IPS DF 6.9 (cell line): Measurements from ENCODE around the gene CST6.

Source experiments
- DNase-seq: peaks from one replicate; pipeline ENCODE4 v3.0.0-alpha.2; 2013; ENCODE audit warnings: low read depth, low spot score
- H3K27ac ChIP-seq: one replicate; pipeline ENCODE4 v1.5.1; 2013; ENCODE audit warnings: low read length, control low read depth
- H3K27me3 ChIP-seq: 2 replicates; pipeline ENCODE4 v1.6.1; 2013; ENCODE audit warnings: mild to moderate bottlenecking, low read length; ENCODE audit not compliant: control insufficient read depth, insufficient read depth
- H3K36me3 ChIP-seq: 2 replicates; pipeline ENCODE4 v1.6.1; 2013; ENCODE audit warnings: low read length; ENCODE audit not compliant: control insufficient read depth, insufficient read depth
- H3K4me1 ChIP-seq: 2 replicates; pipeline ENCODE4 v1.6.1; 2013; ENCODE audit warnings: low read length; ENCODE audit not compliant: control insufficient read depth, insufficient read depth
- H3K4me3 ChIP-seq: 2 replicates; pipeline ENCODE4 v1.5.1; 2013; ENCODE audit warnings: mild to moderate bottlenecking, low read length
- H3K9me3 ChIP-seq: 2 replicates; pipeline ENCODE4 v1.6.1; 2013; ENCODE audit warnings: low read length, inconsistent platforms; ENCODE audit not compliant: control insufficient read depth, insufficient read depth
- WGBS: extraction: QIAGEN DNeasy Blood & Tissue Kit; methylation state at CpG from one replicate; pipeline ENCODE4 v1.1.7; 2013; ENCODE audit warnings: mixed read lengths, missing lambda C conversion rate; ENCODE audit not compliant: insufficient read length, insufficient coverage; 5-methylcytosine and 5-hydroxymethylcytosine counted together

CST6 gene

DNA sequence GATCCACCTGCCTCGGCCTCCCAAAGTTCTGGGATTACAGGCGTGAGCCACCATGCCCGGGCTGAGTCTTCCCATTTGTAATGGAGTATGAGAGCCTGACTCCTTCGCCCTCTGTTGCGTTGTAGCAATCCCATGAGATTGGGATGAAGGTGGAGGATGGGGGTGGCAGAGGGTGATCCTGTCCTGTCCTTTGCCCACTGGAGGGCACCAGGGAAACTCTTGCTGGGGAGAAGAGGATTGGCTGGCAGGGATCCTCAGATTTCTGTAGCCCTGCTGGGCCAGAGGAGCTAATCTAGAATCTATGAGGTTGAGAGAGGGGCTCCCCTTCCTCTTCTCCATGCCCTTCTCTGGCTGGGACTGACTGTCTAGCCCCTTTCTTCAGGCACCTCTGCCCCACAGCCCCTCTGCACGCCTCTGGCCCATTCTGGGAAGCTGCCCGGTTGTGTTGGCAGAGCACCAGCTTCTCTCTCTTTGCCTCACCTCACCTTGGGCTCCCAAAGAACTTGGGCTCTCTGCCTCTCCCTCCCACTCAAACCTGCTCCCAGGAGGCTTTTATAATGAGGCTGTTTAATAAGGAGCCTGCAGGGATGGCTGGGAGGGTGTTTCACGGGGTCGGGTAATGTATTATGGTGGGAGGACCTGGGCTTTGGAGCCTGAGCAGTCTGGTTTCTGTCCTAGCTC, 24.0 kb downstream of the CST6 start:
- H3K4me3 ChIP-seq = no peak overlapping the region
- H3K4me1 ChIP-seq = no peaks in the 10 kb centered on the region
- no peaks in the 10 kb centered on the region for H3K9me3 ChIP-seq
- H3K36me3 ChIP-seq = no peaks in the 10 kb centered on the region
- H3K27me3 ChIP-seq = no peaks in the 10 kb centered on the region; the same call in 1 of the 2 replicates
- no peak overlapping the region for H3K27ac ChIP-seq
- no peak for DNase-seq
- WGBS = no CpG with 5 or more reads among the region's 9 CpGs

DNA sequence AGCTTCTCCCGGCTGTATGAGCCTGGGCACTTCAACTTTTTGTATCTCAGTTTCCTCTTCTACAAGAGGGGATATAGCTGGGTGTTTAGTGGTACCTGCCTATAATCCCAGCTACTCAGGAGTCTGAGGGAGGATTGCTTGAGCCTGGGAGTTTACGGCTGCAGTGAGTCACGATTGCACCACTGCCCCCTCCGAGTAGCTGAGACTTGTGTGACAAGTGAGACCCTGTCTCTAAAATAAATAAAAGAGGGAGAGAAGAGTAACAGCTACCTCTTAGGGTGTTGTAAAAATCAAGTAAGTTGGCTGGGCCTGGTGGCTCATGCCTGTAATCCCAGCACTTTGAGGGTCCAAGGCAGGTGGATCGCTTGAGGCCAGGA, 24.5 kb downstream of the CST6 start:
- Histone ChIP-seq H3K4me3 (no peak overlapping the region), H3K9me3 (no peaks in the 10 kb centered on the region), H3K27me3 (no peaks in the 10 kb centered on the region; the same call in 1 of the 2 replicates), H3K27ac (no peak overlapping the region), H3K36me3 (no peaks in the 10 kb centered on the region), H3K4me1 (no peaks in the 10 kb centered on the region)
- no peak for DNase-seq
- WGBS = no CpG with 5 or more reads among the region's 5 CpGs

DNA sequence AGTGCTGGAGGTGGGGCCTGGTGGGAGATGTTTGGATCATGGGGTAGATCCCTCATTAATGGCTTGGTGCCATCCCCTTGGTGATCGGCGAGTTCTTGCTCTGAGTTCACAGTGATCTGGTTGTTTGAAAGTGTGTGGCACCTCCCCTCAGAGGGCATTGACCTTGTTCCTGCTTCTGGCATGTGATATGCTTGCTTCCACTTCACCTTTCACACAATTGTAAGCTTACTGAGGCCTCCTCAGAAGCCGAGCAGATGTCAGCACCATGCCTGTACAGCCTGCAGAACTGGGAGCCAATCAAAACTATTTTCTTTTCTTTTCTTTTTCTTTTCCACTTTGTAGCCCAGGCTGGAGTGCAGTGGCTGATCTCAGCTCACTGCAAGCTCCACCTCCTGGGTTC, 25.5 kb downstream of the CST6 start:
- DNase-seq = no peak
- Histone ChIP-seq H3K4me3 (no peak overlapping the region), H3K4me1 (no peaks in the 10 kb centered on the region), H3K27ac (no peak overlapping the region), H3K27me3 (no peaks in the 10 kb centered on the region; the same call in 1 of the 2 replicates), H3K9me3 (no peaks in the 10 kb centered on the region), H3K36me3 (no peaks in the 10 kb centered on the region; the same call in 1 of the 2 replicates)
- WGBS = no CpG with 5 or more reads among the region's 3 CpGs

DNA sequence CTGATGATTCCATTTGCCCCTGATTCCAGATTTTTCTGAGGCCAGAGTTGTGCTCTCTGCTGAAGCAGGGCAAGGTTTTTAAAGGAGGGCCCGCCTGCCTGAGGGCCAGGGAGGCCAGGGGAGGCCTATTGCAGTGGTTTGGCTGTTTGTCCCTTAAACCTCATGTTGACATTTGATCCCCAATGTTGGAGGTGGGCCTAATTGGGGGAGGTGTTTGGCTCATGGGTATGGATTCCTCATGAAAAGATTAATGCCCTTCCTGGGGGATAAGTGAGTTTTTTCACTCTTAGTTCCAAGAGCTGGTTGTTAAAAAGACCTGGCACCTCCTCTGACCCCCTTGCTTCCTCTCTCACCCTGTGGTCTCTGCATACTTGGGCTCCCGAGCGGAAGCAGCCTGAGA, 28.0 kb downstream of the CST6 start:
- Histone ChIP-seq H3K27me3 (no peaks in the 10 kb centered on the region; the same call in 1 of the 2 replicates), H3K9me3 (no peaks in the 10 kb centered on the region), H3K4me3 (no peak overlapping the region), H3K36me3 (peaks cover 8% of the 10 kb centered on the region; the same call in 1 of the 2 replicates), H3K4me1 (no peaks in the 10 kb centered on the region; the same call in 1 of the 2 replicates), H3K27ac (no peak overlapping the region)
- no CpG with 5 or more reads among the region's 3 CpGs for WGBS
- no peak for DNase-seq

DNA sequence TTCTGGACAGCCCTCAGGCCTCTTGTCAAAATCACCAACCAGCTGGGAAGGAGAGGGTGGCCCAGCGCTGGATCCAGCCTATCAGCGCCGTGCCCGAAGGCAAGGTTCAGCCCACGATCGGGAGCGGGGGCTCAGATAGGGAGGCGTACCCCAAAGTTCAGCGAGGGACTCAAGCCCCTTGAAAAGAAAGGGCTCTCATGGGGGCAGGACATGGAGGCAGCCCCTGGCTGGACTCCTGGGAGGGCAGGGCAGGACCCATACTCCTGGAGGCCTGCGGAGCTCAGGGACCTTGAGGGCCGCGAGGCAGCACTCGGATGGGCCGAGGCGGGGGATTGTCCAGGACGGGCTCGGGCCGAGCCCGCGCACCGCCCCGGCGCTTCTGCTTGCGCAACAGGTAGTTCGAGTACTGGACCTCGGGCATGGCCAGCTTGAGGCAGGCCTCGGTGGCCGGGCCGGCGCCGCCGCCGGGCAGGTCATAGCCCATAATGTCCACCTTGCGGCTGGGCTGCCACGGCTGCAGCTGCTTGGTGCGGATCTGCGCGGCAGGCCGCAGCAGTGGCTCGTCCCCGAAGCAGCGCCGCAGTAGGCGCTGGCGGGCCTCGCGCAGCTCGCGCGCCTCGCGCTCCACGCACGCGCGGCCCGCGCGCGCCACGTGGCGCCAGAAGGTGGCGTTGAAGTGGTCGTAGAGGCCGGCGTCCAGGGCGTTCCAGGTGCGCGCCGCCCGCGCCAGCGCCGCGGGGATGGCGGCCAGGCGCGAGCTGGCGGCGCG, 30.6 kb downstream of the CST6 start:
- Histone ChIP-seq H3K27me3 (no peaks in the 10 kb centered on the region), H3K4me3 (no peak overlapping the region), H3K4me1 (peaks cover 4% of the 10 kb centered on the region), H3K9me3 (no peaks in the 10 kb centered on the region), H3K36me3 (peaks cover 8% of the 10 kb centered on the region; the same call in 1 of the 2 replicates), H3K27ac (no peak overlapping the region)
- no peak for DNase-seq
- WGBS = no CpG with 5 or more reads among the region's 81 CpGs

DNA sequence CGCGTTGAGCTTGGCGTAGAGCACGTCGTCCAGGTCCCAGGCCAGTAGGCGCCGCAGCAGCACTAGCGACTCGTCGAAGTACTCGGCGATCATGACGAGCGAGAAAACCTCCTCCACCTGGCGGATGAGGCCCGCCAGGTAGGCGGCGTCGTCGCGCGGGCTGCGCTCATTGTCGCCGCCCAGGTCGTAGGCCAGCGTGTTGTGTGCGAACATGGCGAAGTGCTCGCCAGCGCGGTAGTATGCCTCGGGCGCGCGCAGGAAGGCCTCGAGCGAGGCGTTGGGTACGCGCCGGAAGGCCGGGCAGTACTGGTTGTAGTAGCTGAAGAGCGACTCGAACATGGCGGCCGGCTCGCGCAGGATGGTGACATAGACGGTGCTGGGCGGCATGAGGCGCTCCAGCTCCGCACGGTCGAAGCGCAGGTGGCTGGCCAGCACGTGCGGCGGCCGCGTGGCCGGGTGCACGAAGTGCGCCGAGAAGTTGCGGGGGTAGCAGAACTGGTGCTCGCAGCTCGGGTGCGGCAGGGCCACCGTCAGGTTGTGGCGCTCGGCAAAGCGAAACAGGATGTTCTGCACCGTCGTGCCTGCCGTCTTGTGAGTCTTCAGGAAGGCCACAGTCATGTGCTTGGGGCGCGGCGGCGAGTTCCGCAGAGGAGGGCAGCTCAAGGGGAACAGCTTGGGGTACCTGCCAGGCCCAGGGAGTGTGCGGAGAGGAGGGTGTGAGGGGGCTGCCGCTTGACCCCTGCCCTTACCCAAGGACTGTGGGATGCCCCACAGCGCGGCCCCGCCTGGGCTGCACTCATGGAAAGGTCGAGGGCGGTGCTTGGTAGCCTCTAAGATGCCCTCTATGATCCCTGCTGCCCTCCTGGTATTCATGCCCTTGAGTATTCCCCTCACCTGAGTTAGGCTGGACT, 31.4 kb downstream of the CST6 start:
- Histone ChIP-seq H3K4me3 (no peak overlapping the region), H3K36me3 (peaks cover 8% of the 10 kb centered on the region; the same call in 1 of the 2 replicates), H3K27ac (no peak overlapping the region), H3K9me3 (no peaks in the 10 kb centered on the region), H3K27me3 (no peaks in the 10 kb centered on the region), H3K4me1 (peaks cover 4% of the 10 kb centered on the region)
- no peak for DNase-seq
- no CpG with 5 or more reads among the region's 88 CpGs for WGBS

DNA sequence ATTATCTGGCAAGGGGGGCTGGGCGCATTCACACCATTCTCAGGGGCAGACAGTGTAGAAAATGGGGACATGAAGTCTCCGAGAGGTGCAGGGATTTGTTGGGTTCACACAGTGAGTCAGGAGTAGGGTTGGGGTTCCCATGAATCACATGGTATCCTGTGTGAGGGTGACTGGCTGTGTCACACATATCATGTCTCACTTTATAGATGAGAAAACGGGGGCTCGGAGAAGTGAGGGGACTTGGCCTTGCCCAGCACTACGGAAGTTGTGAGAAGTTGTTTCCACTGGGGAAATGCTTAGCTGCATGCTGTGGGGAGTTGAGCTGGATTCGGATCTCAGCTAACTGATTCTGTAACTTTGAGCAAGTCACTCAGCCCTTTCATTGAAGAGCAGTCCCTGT, 32.9 kb downstream of the CST6 start:
- DNase-seq = no peak
- Histone ChIP-seq H3K36me3 (peaks cover 8% of the 10 kb centered on the region; the same call in 1 of the 2 replicates), H3K9me3 (no peaks in the 10 kb centered on the region), H3K27me3 (no peaks in the 10 kb centered on the region), H3K27ac (no peak overlapping the region), H3K4me3 (no peak overlapping the region), H3K4me1 (peaks cover 7% of the 10 kb centered on the region)
- WGBS = no CpG with 5 or more reads among the region's 6 CpGs

DNA sequence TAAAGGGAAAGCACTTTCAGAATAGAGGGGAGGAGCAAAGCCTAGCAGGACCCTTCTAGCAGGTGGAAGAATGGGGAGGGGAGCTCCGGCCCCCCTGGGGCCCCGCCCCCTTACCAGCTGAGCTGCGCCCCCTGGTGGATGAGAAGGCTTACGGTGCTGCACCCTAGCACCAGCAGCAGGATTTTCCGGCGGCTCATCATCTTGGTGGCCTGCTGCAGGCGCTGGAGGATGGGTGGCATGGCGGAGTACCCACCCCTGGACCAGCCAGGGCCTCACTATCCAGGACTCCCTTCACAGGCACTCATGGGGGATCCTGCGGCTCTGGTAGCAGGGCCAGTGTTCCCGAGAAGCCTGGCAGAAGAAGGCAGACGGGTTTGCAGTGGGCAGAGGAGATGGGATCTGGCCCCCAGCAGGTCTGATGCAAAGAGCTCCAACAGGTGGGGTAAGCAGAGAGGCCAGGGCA, 33.4 kb downstream of the CST6 start:
- WGBS = no CpG with 5 or more reads among the region's 11 CpGs
- H3K36me3 ChIP-seq = peaks cover 8% of the 10 kb centered on the region; the same call in 1 of the 2 replicates
- no peak for DNase-seq
- H3K9me3 ChIP-seq = no peaks in the 10 kb centered on the region
- H3K4me1 ChIP-seq = peaks cover 7% of the 10 kb centered on the region
- no peak overlapping the region for H3K27ac ChIP-seq
- no peaks in the 10 kb centered on the region for H3K27me3 ChIP-seq
- no peak overlapping the region for H3K4me3 ChIP-seq

DNA sequence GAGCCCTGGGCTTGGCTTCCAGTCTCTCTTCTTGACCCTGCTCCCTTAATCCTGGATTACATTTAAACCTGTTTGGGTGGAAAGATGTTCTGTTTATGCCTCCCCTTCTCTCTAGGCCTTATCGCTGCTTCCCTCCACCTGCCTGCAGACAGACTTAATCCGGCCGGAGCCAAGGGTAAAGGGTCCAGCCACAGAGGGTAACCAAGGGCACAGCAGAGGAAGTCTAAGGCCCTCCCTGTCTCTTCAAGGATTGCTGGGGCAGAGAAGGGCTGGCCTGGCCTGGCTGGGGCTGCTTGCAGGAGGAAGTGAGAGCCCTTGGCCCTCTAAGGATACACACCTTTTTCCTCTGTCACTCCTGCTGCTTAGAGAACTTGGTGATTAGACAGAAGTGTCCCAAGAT, 35.1 kb downstream of the CST6 start:
- H3K9me3 ChIP-seq = no peaks in the 10 kb centered on the region
- WGBS = no CpG with 5 or more reads among the region's 3 CpGs
- DNase-seq = no peak
- no peak overlapping the region for H3K4me3 ChIP-seq
- H3K27ac ChIP-seq = no peak overlapping the region
- peaks cover 8% of the 10 kb centered on the region; the same call in 1 of the 2 replicates for H3K36me3 ChIP-seq
- peaks cover 11% of the 10 kb centered on the region for H3K4me1 ChIP-seq
- no peaks in the 10 kb centered on the region for H3K27me3 ChIP-seq
